Epithelial cell of proximal tubule (primary cell): ENCODE results near the gene TRAP1. TPM values are rescaled to one million over a fixed set of nuclear protein-coding genes. Genes with fewer than 3 reads are reported as not detected.

Experiments
- DNase-seq: peaks from one replicate; pipeline ENCODE4 v3.0.0-alpha.2; 2011; ENCODE audit warnings: low read depth
- H3K4me3 ChIP-seq: 2 replicates; pipeline ENCODE4 v1.5.1; 2011; ENCODE audit warnings: low read depth, mild to moderate bottlenecking, low read length
- CTCF ChIP-seq: conservative IDR thresholded peaks from 2 replicates; pipeline ENCODE4 v1.5.1; 2012; ENCODE audit warnings: low read depth, mild to moderate bottlenecking, low read length
- total RNA-seq: library from RNA; depleted of rRNA; stranded (reverse); fragments of >200 nt; gene quantifications from 2 replicates; pipeline ENCODE4 v1.2.3, GENCODE V29; 2015

The TRAP1 gene
- total RNA-seq, 1 donor from 2014 or later: 143 TPM

GRCh38 chr16:3731126-3731935 lies 14.0 kb upstream of the TRAP1 start:
- no peak overlapping the region for H3K4me3 ChIP-seq
- no peak for DNase-seq
- no peak for TF ChIP-seq CTCF

GRCh38 chr16:3730161-3731125 lies 13.1 kb upstream of the TRAP1 start:
- no peak for TF ChIP-seq CTCF
- no peak overlapping the region for H3K4me3 ChIP-seq
- DNase-seq: no peak

DNA sequence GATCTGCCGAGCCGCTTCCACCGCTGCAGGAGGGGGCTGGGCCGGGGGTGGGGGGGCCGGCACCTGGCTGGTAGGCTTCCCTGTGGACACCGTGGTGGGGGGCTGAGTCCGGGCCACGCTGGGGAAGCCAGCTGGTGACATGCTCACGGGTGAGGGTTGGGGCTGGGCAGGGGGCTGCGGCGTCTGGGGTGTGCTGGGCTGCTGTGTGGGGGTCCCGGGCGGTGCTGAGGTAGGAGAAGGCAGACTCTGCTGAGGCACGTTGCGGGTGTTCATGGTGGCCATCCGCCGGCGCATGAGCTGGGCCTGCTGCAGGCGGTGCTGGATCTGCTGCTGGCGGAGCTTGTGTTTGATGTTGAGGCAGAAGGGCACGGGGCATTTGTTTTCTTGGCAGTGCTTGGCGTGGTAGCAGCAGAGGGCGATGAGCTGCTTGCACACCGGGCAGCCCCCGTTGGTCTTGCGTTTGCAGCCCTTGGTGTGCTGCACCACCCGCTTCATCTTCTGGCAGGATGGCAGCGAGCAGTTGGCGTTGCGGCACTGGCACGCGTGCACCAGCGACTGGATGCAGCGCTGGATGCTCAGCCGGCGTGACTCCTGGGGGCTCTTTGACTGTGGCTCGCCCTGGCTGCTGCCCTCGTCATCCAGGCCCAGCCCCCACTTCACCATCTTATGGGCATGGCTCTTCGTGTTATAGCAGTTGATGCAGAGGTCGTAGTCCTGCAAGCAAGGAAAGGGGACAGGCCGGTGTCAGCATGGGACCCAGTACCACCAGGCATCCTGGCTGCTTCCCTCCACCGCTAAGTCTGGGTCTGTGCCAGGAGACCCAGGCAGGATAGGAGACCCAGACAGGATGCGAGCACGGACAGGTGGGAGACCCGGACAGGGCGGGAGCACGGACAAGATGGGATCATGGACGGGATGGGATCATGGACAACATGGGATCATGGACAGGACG lies 12.1 kb upstream of the TRAP1 start:
- no peak for DNase-seq
- H3K4me3 ChIP-seq: no peak overlapping the region
- no peak for TF ChIP-seq CTCF

DNA sequence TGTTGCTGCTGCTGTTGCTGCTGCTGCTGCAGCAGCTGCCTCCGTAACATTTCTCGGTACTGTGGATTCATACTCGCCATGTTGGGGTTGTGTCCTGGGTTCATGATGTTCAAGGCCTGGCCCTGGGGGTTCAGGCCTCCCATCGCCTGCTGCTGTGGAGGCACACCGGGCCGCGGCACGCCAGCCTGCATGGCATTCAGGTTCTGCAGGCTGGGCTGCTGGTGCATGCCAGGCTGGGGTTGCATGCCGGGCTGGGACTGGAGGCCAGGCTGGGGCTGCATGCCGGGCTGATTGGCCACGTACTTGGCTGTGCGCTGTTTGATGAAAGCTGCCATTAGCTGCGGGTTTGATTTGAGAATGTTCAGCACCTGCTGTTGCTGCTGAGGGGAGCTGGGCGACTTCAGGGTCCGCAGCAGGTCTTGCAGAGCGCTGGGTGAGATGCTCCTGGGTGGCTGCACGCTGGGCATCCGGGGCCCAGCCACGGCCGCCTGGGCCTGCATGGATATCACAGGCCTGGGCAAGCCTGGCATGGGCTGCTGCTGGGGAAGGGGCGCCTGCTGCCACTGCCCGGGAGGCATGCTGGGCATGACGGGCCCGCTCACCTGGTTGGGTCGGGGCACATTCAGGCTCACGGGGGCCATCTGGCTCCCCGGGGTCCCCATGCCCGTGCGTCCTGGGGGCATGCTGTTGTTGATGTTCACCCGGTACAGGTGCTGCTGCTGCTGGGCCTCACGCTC lies 11.3 kb upstream of the TRAP1 start:
- no peak for TF ChIP-seq CTCF
- DNase-seq: no peak

DNA sequence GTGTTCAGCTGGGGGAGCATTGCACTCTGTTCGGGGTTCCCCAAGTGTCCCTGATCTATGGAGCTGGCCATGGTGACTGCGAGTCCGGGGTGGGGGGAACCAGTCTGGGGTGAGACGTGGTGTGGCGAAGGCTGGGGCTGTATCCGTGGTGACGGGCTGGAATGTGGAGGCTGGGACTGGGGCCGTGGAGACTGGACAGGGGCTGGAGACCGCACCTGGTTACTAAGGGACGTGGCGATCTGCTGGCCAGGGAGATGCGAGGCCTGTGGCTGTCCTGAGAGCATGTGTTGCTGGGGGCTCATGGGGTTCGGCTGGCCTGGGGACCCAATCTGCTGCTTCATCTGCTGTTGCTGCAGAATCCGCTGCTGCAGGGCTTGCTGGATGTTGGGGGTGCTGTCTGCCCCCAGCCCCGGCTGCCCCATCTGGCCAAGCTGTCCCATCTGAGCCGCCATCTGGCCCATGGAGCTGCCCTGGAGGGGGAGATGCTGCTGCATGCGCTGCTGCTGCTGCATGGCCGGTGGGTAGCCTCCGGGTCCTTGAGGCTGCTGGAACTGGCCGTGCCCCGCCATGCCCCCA lies 10.6 kb upstream of the TRAP1 start:
- H3K4me3 ChIP-seq: no peak overlapping the region
- DNase-seq: no peak
- TF ChIP-seq CTCF: no peak

More for the DNA sequence above, 11.3 kb upstream of the TRAP1 start:
- H3K4me3 ChIP-seq: no peak overlapping the region
